Measurements from ENCODE around the gene FOXC2. TPM values are rescaled to one million over a fixed set of nuclear protein-coding genes. Genes with fewer than 3 reads are reported as not detected.

Gene FOXC2
- total RNA-seq, 2 experiments from 2014 or later = not detected

- Mint-ChIP-seq H3K27me3 (peaks cover 26% of the 10 kb centered on the region), H3K4me3 (no peak overlapping the region), H3K36me3 (ENCODE audit: low read depth) (no peaks in the 10 kb centered on the region), H3K27ac (no peak overlapping the region), H3K9me3 (no peaks in the 10 kb centered on the region), H3K4me1 (ENCODE audit: low read depth) (peaks cover 7% of the 10 kb centered on the region)
- TF ChIP-seq CTCF (IDR thresholded peaks at IDR 0.05) = no peak
- ChIA-PET CTCF (no interaction called here), POLR2A (no interaction called here)
- ATAC-seq (no peak), DNase-seq (no peak)
- intact Hi-C loops (cut with micrococcal nuclease) = no loop called here
These were observed 35.9 kb downstream of the FOXC2 start for GRCh38 chr16:86602521-86602920.

GRCh38 chr16:86604436-86605193 is 38.0 kb downstream of the FOXC2 start:
- CTCF ChIA-PET = no interaction called here
- H3K27ac Mint-ChIP-seq = peak overlapping the region; percentile 20
- peaks cover 19% of the 10 kb centered on the region for H3K27me3 Mint-ChIP-seq
- POLR2A ChIA-PET = no interaction called here
- peak overlapping the region; percentile 71 for H3K4me3 Mint-ChIP-seq
- H3K9me3 Mint-ChIP-seq = no peaks in the 10 kb centered on the region
- DNase-seq (peak; percentile 47), ATAC-seq (peak; percentile 93)
- H3K4me1 Mint-ChIP-seq (ENCODE audit: low read depth) = peaks cover 7% of the 10 kb centered on the region
- no peaks in the 10 kb centered on the region for H3K36me3 Mint-ChIP-seq (ENCODE audit: low read depth)
- intact Hi-C loops (cut with micrococcal nuclease) = no loop called here
- no peak for TF ChIP-seq CTCF (IDR thresholded peaks at IDR 0.05)

- peaks cover 19% of the 10 kb centered on the region for H3K27me3 Mint-ChIP-seq
- CTCF ChIA-PET = no interaction called here
- ATAC-seq (no peak), DNase-seq (no peak)
- H3K27ac Mint-ChIP-seq = no peak overlapping the region
- no peaks in the 10 kb centered on the region for H3K36me3 Mint-ChIP-seq (ENCODE audit: low read depth)
- no peak overlapping the region for H3K4me3 Mint-ChIP-seq
- peaks cover 7% of the 10 kb centered on the region for H3K4me1 Mint-ChIP-seq (ENCODE audit: low read depth)
- no peaks in the 10 kb centered on the region for H3K9me3 Mint-ChIP-seq
- POLR2A ChIA-PET = no interaction called here
- intact Hi-C loops (cut with micrococcal nuclease) = no loop called here
- no peak for TF ChIP-seq CTCF (IDR thresholded peaks at IDR 0.05)
These were observed 39.3 kb downstream of the FOXC2 start for GRCh38 chr16:86605950-86606349.

- ATAC-seq (no peak), DNase-seq (no peak)
- Mint-ChIP-seq H3K4me1 (ENCODE audit: low read depth) (peaks cover 7% of the 10 kb centered on the region), H3K27ac (no peak overlapping the region), H3K4me3 (no peak overlapping the region), H3K36me3 (ENCODE audit: low read depth) (no peaks in the 10 kb centered on the region), H3K27me3 (peaks cover 14% of the 10 kb centered on the region), H3K9me3 (no peaks in the 10 kb centered on the region)
- ChIA-PET POLR2A (interaction anchor here (1.1 kb wide), 1 partner anchor 16 kb away, joined by 5 read pairs; no protein-coding TSS in a partner anchor), CTCF (no interaction called here)
- intact Hi-C loops (cut with micrococcal nuclease) = no loop called here
- no peak for TF ChIP-seq CTCF (IDR thresholded peaks at IDR 0.05)
These were observed 41.7 kb downstream of the FOXC2 start for GRCh38 chr16:86608301-86608747.

GRCh38 chr16:86609115-86609514 is 42.5 kb downstream of the FOXC2 start:
- H3K9me3 Mint-ChIP-seq = no peaks in the 10 kb centered on the region
- no peak for DNase-seq
- H3K4me1 Mint-ChIP-seq (ENCODE audit: low read depth) = peaks cover 7% of the 10 kb centered on the region
- CTCF ChIA-PET = no interaction called here
- H3K27ac Mint-ChIP-seq = no peak overlapping the region
- H3K27me3 Mint-ChIP-seq = peaks cover 10% of the 10 kb centered on the region
- no peak for ATAC-seq
- POLR2A ChIA-PET = interaction anchor here (0.6 kb wide), 1 partner anchor 12 kb away, joined by 3 read pairs; no protein-coding TSS in a partner anchor
- H3K36me3 Mint-ChIP-seq (ENCODE audit: low read depth) = no peaks in the 10 kb centered on the region
- intact Hi-C loops (cut with micrococcal nuclease) = no loop called here
- no peak overlapping the region for H3K4me3 Mint-ChIP-seq
- TF ChIP-seq CTCF (IDR thresholded peaks at IDR 0.05) = no peak
